ENCODE measurements around the gene SETD3.

DNA sequence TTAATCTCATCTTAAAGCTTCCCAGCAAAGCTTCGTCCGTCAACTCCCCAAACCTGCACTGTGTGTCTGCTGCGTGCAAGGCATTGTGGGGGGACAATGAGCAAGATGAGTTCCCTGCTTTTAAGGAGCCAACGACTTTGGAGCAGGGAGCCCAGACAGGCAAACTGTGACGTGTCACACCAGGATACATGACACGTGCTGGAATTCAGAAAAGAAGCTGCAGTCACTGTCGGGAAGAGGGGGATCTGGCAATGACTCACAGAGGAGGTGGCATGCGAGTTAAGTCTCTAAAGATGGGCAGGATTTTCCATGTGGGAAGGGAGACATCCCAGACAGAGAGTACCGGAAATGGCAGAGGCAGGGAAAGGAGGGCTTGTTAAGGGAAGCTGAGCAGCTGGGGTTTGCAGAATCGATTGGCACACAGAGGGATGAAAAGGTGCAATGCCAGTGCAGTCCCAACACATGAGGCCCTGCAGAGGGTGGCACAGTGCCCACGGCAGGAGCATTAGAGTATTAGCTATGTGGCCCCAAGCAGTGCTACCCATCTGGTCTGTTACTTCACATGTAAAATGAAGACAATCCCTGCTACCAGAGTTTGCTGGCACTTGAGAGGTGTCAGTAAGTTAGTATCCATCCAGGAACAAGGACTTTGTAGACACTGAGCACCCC is 52.9 kb downstream of the SETD3 start:
- TF ChIP-seq, protein P1, sequence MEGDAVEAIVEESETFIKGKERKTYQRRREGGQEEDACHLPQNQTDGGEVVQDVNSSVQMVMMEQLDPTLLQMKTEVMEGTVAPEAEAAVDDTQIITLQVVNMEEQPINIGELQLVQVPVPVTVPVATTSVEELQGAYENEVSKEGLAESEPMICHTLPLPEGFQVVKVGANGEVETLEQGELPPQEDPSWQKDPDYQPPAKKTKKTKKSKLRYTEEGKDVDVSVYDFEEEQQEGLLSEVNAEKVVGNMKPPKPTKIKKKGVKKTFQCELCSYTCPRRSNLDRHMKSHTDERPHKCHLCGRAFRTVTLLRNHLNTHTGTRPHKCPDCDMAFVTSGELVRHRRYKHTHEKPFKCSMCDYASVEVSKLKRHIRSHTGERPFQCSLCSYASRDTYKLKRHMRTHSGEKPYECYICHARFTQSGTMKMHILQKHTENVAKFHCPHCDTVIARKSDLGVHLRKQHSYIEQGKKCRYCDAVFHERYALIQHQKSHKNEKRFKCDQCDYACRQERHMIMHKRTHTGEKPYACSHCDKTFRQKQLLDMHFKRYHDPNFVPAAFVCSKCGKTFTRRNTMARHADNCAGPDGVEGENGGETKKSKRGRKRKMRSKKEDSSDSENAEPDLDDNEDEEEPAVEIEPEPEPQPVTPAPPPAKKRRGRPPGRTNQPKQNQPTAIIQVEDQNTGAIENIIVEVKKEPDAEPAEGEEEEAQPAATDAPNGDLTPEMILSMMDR (IDR thresholded peaks at IDR 0.05) = no peak
- TF ChIP-seq POLR2A (IDR thresholded peaks at IDR 0.05) (no peak), EP300 (IDR thresholded peaks at IDR 0.05) (no peak)

All from gastroesophageal sphincter (tissue), 3 donors.